Fibroblast of villous mesenchyme (primary cell): Measurements from ENCODE around the gene GALNT3. TPM values are rescaled to one million over a fixed set of nuclear protein-coding genes. Genes with fewer than 3 reads are reported as not detected.

Source experiments
- DNase-seq: peaks from one replicate; pipeline ENCODE4 v3.0.0-alpha.2; 2010; ENCODE audit warnings: low read depth
- H3K4me3 ChIP-seq: 2 replicates; pipeline ENCODE4 v1.5.1; 2011; ENCODE audit warnings: low read depth, mild to moderate bottlenecking, low read length
- CTCF ChIP-seq: IDR thresholded peaks from 2 replicates; pipeline ENCODE4 v1.5.1; 2012; ENCODE audit warnings: low read depth, mild to moderate bottlenecking, low read length; ENCODE audit not compliant: insufficient read depth
- total RNA-seq: library from RNA; depleted of rRNA; stranded (reverse); fragments of >200 nt; gene quantifications from 2 replicates; pipeline ENCODE4 v1.2.3, GENCODE V29; 2012

GALNT3 gene
- total RNA-seq, 1 donor: 4.3 TPM

- no peak for TF ChIP-seq CTCF
- no peak overlapping the region for H3K4me3 ChIP-seq
- no peak for DNase-seq
Observed at GRCh38 chr2:165801176-165801575, 7.1 kb upstream of the GALNT3 start.

- no peak overlapping the region for H3K4me3 ChIP-seq
- DNase-seq: no peak
- TF ChIP-seq CTCF: no peak
Observed at GRCh38 chr2:165796819-165797530, 2.9 kb upstream of the GALNT3 start.

GRCh38 chr2:165796129-165796528, 2.1 kb upstream of the GALNT3 start:
- no peak for TF ChIP-seq CTCF
- DNase-seq: no peak
- no peak overlapping the region for H3K4me3 ChIP-seq

GRCh38 chr2:165795011-165795410, 964 bp upstream of the GALNT3 start:
- H3K4me3 ChIP-seq: no peak overlapping the region
- no peak for DNase-seq
- no peak for TF ChIP-seq CTCF

- no peak for TF ChIP-seq CTCF
- H3K4me3 ChIP-seq: peak overlapping the region; percentile 42
- DNase-seq: peak; percentile 17
Observed at GRCh38 chr2:165794536-165794928, 485 bp upstream of the GALNT3 start.

- peak overlapping the region; percentile 9 for H3K4me3 ChIP-seq
Observed at GRCh38 chr2:165793161-165793778, 777 bp downstream of the GALNT3 start.

More at GRCh38 chr2:165793161-165793778, 777 bp downstream of the GALNT3 start:
- no peak for DNase-seq
- TF ChIP-seq CTCF: no peak
